GM19452 (cell line): Measurements from ENCODE around the gene AMHR2.

ENCODE experiments used
- ATAC-seq: cut with Tn5 transposase; IDR thresholded peaks from one replicate; pipeline ENCODE4 v1.9.1; 2021; ENCODE audit not compliant: unreplicated experiment

AMHR2 gene

GRCh38 chr12:53479331-53479730 is 55.7 kb downstream of the AMHR2 start:
- no peak for ATAC-seq

GRCh38 chr12:53480491-53481442 is 57.1 kb downstream of the AMHR2 start:
- ATAC-seq, result no peak
